HUES48 (cell line): ENCODE measurements around the gene ITSN1.

ENCODE experiments used
- H3K27ac ChIP-seq: one replicate; pipeline ENCODE4 v1.7.0; 2013; ENCODE audit warnings: low read depth, low read length, inconsistent platforms
- H3K27me3 ChIP-seq: 2 replicates; pipeline ENCODE4 v1.6.1; 2013; ENCODE audit warnings: mild to moderate bottlenecking, low read length; ENCODE audit not compliant: control insufficient read depth, insufficient read depth
- H3K36me3 ChIP-seq: 2 replicates; pipeline ENCODE4 v1.6.1; 2013; ENCODE audit warnings: low read length; ENCODE audit not compliant: control insufficient read depth, insufficient read depth
- H3K4me1 ChIP-seq: 2 replicates; pipeline ENCODE4 v1.6.1; 2013; ENCODE audit warnings: mild to moderate bottlenecking, low read length; ENCODE audit not compliant: control insufficient read depth, insufficient read depth
- H3K4me3 ChIP-seq: 2 replicates; pipeline ENCODE4 v1.5.1; 2013; ENCODE audit warnings: mild to moderate bottlenecking, low read depth, low read length
- H3K9ac ChIP-seq: 2 replicates; pipeline ENCODE4 v1.6.1; 2013; ENCODE audit warnings: mild to moderate bottlenecking, low read depth, low read length, moderate library complexity
- H3K9me3 ChIP-seq: 2 replicates; pipeline ENCODE4 v1.6.1; 2013; ENCODE audit warnings: low read length; ENCODE audit not compliant: control insufficient read depth, insufficient read depth

The ITSN1 gene

DNA sequence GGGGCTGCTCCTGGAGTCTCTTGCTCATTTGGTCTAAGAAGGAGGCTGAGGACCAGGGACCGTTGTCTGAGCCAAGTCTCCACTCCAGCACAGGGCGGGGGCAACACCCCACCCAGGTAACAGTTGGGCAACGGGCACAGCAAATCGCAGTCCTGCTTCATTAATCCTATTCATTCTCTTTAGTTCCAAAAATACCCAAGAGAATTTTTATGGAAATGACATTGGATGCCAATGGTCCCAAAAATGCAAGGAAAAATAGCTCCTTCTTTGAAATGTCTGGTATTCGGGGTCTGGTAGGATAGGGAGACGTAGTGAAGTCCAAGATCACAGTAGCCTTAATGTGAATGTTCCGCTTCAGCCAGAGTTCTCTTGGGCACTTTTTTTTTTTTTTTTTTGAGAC, 199.3 kb downstream of the ITSN1 start:
- Histone ChIP-seq H3K4me1 (no peaks in the 10 kb centered on the region), H3K9me3 (no peaks in the 10 kb centered on the region)

DNA sequence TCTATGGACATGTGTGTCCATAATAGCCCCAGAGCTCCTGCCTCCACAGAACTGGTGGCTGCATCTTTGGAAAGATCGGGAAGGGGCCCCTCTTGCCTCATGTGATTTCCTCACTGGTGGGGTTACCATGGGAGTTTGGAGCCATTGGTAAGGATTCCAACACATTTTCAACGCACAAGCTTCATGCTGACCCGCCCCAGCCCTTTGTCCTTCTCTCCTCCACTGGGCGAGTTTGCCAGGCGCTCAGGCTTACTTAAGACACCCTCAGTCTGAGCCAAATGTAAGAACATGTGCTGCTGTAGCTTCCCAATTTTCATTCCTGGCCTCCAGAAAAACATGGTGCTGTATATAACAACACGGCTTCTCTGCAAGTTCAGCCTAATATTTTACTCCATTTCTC, 200.9 kb downstream of the ITSN1 start:
- Histone ChIP-seq H3K9me3 (no peaks in the 10 kb centered on the region), H3K4me3 (no peak overlapping the region), H3K4me1 (no peaks in the 10 kb centered on the region), H3K27ac (no peak overlapping the region), H3K27me3 (no peaks in the 10 kb centered on the region), H3K36me3 (peaks cover 6% of the 10 kb centered on the region; the same call in 1 of the 2 replicates), H3K9ac (no peak overlapping the region)

More for the DNA sequence above, 199.3 kb downstream of the ITSN1 start:
- no peak overlapping the region for H3K9ac ChIP-seq
- no peak overlapping the region for H3K27ac ChIP-seq
- no peak overlapping the region for H3K4me3 ChIP-seq
- H3K27me3 ChIP-seq, result no peaks in the 10 kb centered on the region
- peaks cover 21% of the 10 kb centered on the region for H3K36me3 ChIP-seq

DNA sequence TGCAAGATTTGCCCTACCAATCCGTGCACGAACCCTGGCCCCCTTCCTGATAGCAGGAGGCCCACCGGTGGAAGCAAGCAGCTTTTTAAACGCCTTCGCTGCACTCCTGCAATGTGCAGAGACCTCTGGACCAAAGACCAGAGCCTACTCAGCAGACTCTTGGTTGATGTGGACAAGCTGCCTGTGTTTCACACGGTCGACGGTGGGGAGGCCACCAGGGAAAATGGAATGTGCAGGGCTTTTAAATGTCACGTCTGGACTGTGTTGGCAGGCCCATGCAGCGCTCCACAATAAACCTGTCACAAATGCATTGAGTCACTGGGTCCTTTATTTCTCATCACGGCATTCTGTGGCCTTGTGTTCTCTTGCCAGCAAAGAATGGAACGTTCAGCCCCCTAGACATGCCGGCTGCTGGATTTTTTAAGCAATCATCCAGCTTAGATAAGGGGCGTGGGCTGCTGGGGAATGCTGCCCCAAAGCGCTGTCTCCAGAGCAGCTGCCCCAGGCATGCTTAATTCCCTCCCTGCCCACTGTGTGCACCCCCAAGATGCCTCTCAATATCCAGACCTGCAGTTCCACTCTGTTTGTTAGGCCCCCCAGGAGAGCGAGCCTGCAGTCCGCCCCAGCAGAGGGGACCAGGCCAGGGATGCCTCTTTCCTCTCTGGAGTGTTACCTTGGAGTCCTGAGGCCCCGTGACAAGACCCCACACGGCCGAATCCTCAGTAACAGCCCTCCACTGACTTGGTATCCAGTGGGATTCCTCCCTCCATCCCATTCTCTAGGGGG, 202.0 kb downstream of the ITSN1 start:
- H3K27ac ChIP-seq, result no peak overlapping the region

DNA sequence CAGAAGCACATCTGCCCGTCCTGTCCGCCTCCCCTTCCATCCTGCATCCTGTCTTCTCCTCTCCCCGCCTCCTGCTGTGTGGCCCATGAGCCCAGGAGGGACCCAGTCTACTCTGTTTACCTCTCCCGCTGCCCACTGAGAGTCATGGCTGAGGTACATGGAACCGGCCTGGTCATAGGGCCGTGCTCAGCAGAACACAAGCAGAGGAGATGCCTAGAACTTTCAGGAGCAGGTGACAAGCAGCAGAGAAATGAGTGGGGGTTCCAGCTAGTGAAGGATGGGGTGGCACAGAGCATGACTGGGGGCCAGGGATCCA, 202.5 kb downstream of the ITSN1 start:
- H3K9ac ChIP-seq, result no peak overlapping the region

More for the DNA sequence above, 202.0 kb downstream of the ITSN1 start:
- Histone ChIP-seq H3K4me1 (no peaks in the 10 kb centered on the region), H3K4me3 (no peak overlapping the region), H3K9ac (no peak overlapping the region), H3K36me3 (no peaks in the 10 kb centered on the region), H3K27me3 (no peaks in the 10 kb centered on the region), H3K9me3 (no peaks in the 10 kb centered on the region)

DNA sequence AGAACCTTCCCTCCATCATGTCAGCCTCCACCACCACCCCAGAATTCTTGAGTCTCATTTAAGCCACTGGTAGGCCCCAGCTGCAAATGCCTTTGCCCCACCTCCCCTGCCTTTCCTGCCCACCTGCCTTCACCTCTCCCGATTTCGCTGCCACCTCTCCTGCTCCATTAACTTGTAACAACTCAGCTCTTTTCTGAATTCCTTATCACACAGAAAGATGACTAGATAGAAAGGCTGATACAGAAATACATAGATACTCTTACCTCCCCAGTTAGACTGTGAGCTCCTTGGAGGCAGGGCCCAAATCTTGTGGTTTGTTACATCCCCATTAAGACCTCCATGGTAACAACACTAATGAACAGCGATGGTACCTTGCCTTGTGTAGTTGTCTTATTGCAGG, 203.8 kb downstream of the ITSN1 start:
- Histone ChIP-seq H3K27me3 (no peaks in the 10 kb centered on the region), H3K4me1 (no peaks in the 10 kb centered on the region), H3K4me3 (no peak overlapping the region), H3K9me3 (no peaks in the 10 kb centered on the region), H3K36me3 (no peaks in the 10 kb centered on the region), H3K9ac (no peak overlapping the region), H3K27ac (no peak overlapping the region)

More for the DNA sequence above, 202.5 kb downstream of the ITSN1 start:
- Histone ChIP-seq H3K27me3 (no peaks in the 10 kb centered on the region), H3K9me3 (no peaks in the 10 kb centered on the region), H3K36me3 (no peaks in the 10 kb centered on the region), H3K4me3 (no peak overlapping the region), H3K4me1 (no peaks in the 10 kb centered on the region), H3K27ac (no peak overlapping the region)

DNA sequence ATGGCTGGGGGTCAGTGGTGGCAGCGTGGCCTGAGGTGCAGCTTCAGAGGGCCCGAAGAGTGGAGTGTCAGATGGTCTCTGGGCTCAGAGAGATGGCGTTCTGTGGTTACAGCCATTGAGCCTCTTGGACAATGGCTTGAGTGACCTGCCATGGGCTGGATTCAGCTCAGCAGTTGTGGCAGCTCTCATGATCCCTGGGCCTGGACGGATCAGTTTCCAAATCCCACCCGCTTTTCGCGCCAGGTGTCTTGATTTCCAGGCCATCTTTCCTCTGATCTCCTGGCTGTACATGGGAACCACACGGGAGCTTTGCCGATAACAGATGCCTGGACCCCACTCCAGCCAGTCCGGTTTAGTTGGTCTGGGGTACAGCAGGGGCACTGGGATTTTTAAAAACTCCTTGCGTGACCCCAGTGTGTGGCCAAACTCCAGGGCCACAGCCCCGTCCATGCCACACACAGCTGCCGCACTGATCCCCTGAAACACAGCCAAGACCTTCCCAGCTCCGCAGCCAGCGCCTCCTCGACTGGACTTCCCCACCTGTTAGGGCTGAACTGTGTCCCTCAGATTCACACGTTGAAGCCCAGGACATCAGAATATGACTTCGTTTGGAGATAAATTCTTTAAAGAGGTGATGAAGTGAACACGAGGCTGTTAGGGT, 205.4 kb downstream of the ITSN1 start:
- Histone ChIP-seq H3K27me3 (no peaks in the 10 kb centered on the region), H3K9me3 (no peaks in the 10 kb centered on the region), H3K4me1 (no peaks in the 10 kb centered on the region), H3K36me3 (no peaks in the 10 kb centered on the region), H3K9ac (no peak overlapping the region), H3K4me3 (no peak overlapping the region), H3K27ac (no peak overlapping the region)

DNA sequence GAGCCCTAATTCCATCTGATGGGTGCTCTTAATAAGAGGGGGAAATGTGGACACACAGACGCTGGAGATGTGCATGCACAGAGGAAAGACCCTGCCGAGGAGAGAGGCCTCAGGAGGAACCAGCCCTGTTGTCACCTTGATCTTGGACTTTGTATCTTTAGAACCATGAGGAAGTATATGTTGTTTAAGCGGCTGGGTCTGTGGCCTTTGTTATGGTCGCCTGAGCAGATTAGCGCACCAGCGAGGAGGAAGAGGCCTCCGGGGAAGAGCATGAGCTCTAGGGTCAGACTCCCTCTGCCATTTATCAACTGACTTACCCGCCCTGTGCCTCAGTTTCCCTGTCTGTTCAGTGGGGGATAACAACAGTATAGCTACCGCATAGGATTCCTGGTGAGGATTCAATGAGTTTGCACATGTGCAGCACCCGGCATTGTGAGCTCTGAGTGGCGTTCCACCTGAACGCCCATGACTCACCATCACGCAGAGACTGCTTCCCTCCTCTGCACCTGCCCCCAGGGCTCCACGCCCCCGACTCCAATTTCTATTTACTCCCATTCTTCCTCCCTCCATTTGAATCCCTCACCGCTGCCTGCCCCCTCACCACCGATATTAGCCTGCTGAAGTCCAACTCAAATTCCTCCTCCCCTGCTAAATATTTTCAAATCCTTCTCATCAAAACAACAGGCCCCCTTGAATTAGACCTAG, 206.1 kb downstream of the ITSN1 start:
- no peaks in the 10 kb centered on the region for H3K9me3 ChIP-seq
- no peaks in the 10 kb centered on the region for H3K27me3 ChIP-seq
- H3K4me3 ChIP-seq, result no peak overlapping the region
- H3K4me1 ChIP-seq, result no peaks in the 10 kb centered on the region
- no peaks in the 10 kb centered on the region for H3K36me3 ChIP-seq
- H3K27ac ChIP-seq, result no peak overlapping the region
- H3K9ac ChIP-seq, result no peak overlapping the region

DNA sequence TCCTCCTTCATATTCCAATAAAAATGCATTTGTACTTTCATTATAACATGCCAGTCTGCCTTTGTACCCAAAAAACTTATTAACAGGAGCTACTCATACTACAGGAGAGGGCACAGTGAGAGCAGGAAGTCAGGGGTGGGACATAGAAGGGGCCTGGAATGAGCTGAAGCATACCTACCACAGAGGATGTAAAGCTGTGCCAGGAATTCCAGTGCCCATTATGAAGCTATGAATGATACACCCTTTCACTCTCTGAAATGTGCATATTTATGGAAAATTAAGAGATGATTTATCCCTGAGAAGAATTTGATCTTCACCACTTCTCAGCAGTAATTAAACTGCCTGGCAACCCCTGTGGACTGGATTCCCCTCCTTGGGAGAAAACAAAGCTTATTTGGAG, 207.5 kb downstream of the ITSN1 start:
- Histone ChIP-seq H3K27ac (no peak overlapping the region), H3K36me3 (no peaks in the 10 kb centered on the region), H3K9ac (no peak overlapping the region), H3K4me3 (no peak overlapping the region), H3K4me1 (no peaks in the 10 kb centered on the region), H3K9me3 (no peaks in the 10 kb centered on the region), H3K27me3 (no peaks in the 10 kb centered on the region)

DNA sequence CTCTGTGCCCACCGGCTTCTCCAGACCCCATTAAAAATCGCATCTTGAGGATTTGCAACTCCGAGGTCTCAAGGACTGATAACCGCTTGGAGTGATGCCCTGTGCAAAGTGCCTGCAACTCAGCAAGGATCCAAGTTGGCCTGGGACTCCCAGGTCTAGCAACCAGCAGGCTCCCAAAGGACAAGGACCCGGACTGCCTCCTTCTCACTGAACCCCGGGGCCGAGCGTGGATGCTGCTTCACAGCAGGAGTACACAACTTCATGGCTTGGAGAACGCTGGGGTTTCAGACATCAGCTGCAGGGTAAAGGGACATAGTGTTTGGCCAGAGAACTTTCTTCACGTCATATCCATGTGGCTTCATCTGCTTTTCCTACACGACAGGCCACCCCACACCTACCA, 208.1 kb downstream of the ITSN1 start:
- H3K9me3 ChIP-seq, result no peaks in the 10 kb centered on the region
- H3K9ac ChIP-seq, result no peak overlapping the region
- no peaks in the 10 kb centered on the region for H3K27me3 ChIP-seq
- no peaks in the 10 kb centered on the region for H3K4me1 ChIP-seq
- no peak overlapping the region for H3K4me3 ChIP-seq
- no peak overlapping the region for H3K27ac ChIP-seq
- H3K36me3 ChIP-seq, result no peaks in the 10 kb centered on the region

DNA sequence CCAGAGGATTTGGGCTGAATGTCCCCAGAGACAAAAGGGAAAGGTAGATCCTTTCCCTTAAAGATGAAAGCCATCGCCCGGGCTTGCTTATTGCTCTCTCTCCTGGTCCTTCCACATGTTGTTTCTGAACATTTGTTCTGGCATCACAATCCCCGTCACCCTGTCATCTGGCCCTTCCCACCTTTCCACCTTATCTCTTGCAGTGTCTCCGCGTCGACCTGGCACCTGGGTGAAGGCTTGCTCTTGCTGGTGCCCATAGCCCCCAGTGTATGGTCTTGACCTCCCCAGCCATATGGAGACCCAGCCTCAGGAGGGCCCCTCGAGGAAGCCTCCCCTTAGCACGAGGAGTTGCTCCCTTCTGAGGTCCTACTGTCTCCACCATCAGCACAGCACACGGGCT, 208.7 kb downstream of the ITSN1 start:
- Histone ChIP-seq H3K4me1 (no peaks in the 10 kb centered on the region), H3K27ac (no peak overlapping the region), H3K9me3 (no peaks in the 10 kb centered on the region), H3K9ac (no peak overlapping the region), H3K27me3 (no peaks in the 10 kb centered on the region), H3K36me3 (no peaks in the 10 kb centered on the region), H3K4me3 (no peak overlapping the region)

DNA sequence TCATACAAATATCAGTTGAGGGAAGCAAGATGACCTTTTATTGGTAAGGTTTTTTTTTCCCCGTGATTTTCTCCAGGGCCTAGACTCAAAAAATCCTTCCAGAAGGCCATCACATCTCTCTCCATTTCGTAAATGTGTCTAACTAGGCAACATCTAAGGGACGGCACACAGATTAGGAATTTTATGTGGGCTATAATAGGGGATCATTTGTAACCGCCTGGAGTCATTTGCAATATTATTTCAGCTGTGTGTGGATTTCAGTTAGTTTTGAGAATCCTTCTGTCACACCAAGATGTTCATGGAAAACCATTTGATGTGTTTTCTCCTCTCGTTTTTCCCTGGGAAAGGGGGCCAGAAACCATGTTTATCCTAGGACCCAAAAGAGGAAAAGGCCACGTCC, 210.2 kb downstream of the ITSN1 start:
- H3K27ac ChIP-seq, result no peak overlapping the region

More for the DNA sequence above, 210.2 kb downstream of the ITSN1 start:
- no peak overlapping the region for H3K4me3 ChIP-seq
- H3K9ac ChIP-seq, result no peak overlapping the region
- no peaks in the 10 kb centered on the region for H3K36me3 ChIP-seq
- no peaks in the 10 kb centered on the region for H3K9me3 ChIP-seq
- no peaks in the 10 kb centered on the region for H3K4me1 ChIP-seq
- no peaks in the 10 kb centered on the region for H3K27me3 ChIP-seq
